Left renal pelvis (tissue), 4 donors: ENCODE data around the gene SPATA6. TPM values are rescaled to one million over a fixed set of nuclear protein-coding genes. Genes with fewer than 3 reads are reported as not detected.
"Not testable (repeated sequence)": the region's sequence is repeated elsewhere in the genome, so short reads cannot be mapped to it uniquely, and the experiment has no call there.

Source experiments
- DNase-seq, 4 donors: peaks; one replicate each; pipeline ENCODE4 v3.0.0-alpha.2; 2013; ENCODE audit warnings: low read depth in 4 of 4, low spot score in 3 of 4
- polyA plus RNA-seq, 4 donors: library from polyadenylated mRNA; unstranded; fragments of 120-200 nt; gene quantifications; one replicate each; pipeline ENCODE4 v1.2.1, GENCODE V29; 2013; ENCODE audit not compliant: insufficient read length in 4 of 4

The SPATA6 gene
- polyA plus RNA-seq = 10 to 100 TPM; 15.3 to 16.9 (median 16.4) TPM

- peak; percentile 79 to 91 (median 90) for DNase-seq
Observed at GRCh38 chr1:48471691-48472576, at the start of gene SPATA6. Gene SPATA6, minus strand, starts transcription at chr1:48472204. Its CDS starts 196 bp downstream, at chr1:48472008.

GRCh38 chr1:48519896-48520295 lies 47.9 kb upstream of the SPATA6 start:
- not testable (repeated sequence) for DNase-seq

- no peak for DNase-seq
Observed at GRCh38 chr1:48506870-48507269, 34.9 kb upstream of the SPATA6 start.

GRCh38 chr1:48500541-48501450 lies 28.8 kb upstream of the SPATA6 start:
- DNase-seq = no peak

- no peak for DNase-seq
Observed at GRCh38 chr1:48499211-48499735, 27.3 kb upstream of the SPATA6 start.

- DNase-seq = peak; percentile 27 to 56 (median 49)
Observed at GRCh38 chr1:48498096-48498791, 26.2 kb upstream of the SPATA6 start.

GRCh38 chr1:48495911-48496310 lies 23.9 kb upstream of the SPATA6 start:
- DNase-seq = no peak

GRCh38 chr1:48495166-48495565 lies 23.2 kb upstream of the SPATA6 start:
- no peak for DNase-seq

- peak in 2 of 4 donors; percentile 48 to 52 for DNase-seq
Observed at GRCh38 chr1:48493970-48494769, 22.2 kb upstream of the SPATA6 start.

GRCh38 chr1:48493041-48493440 lies 21.0 kb upstream of the SPATA6 start:
- DNase-seq = no peak

- DNase-seq = no peak
Observed at GRCh38 chr1:48492392-48492791, 20.4 kb upstream of the SPATA6 start.

GRCh38 chr1:48488721-48489120 lies 16.7 kb upstream of the SPATA6 start:
- no peak for DNase-seq

GRCh38 chr1:48480504-48480903 lies 8.5 kb upstream of the SPATA6 start:
- no peak for DNase-seq

GRCh38 chr1:48480023-48480422 lies 8.0 kb upstream of the SPATA6 start:
- not testable (repeated sequence) for DNase-seq

- no peak for DNase-seq
Observed at GRCh38 chr1:48472638-48473037, 634 bp upstream of the SPATA6 start.

GRCh38 chr1:48470950-48471690 lies 884 bp downstream of the SPATA6 start:
- no peak for DNase-seq

- DNase-seq = no peak
Observed at GRCh38 chr1:48470481-48470855, 1.5 kb downstream of the SPATA6 start.

- no peak for DNase-seq
Observed at GRCh38 chr1:48469616-48470480, 2.2 kb downstream of the SPATA6 start.
